ENCODE data around the gene P2RY4. TPM values are rescaled to one million over a fixed set of nuclear protein-coding genes. Genes with fewer than 3 reads are reported as not detected.
"Not testable (repeated sequence)": the region's sequence is repeated elsewhere in the genome, so short reads cannot be mapped to it uniquely, and the experiment has no call there.

P2RY4 gene
- total and polyA plus RNA-seq, 4 donors: 0.06 to 0.30 (median 0.16) TPM

GRCh38 chrX:70252491-70252890, 7.5 kb downstream of the P2RY4 start:
- no peak for DNase-seq (ENCODE audit: low read depth in 4 of 6, low spot score in 6 of 6)
- 45% methylated on average over 1 of the region's 2 CpGs for WGBS (ENCODE audit: insufficient coverage)
- Histone ChIP-seq H3K4me1 (ENCODE audit: control insufficient read depth, insufficient read depth, low read length) (no peaks in the 10 kb centered on the region), H3K27me3 (ENCODE audit: control insufficient read depth, insufficient read depth, low read length) (no peaks in the 10 kb centered on the region), H3K9me3 (ENCODE audit: control insufficient read depth, insufficient read depth, low read length) (no peaks in the 10 kb centered on the region), H3K4me3 (ENCODE audit: low read depth, low read length) (no peak overlapping the region), H3K27ac (ENCODE audit: low read depth, low read length) (no peak overlapping the region), H3K36me3 (ENCODE audit: control insufficient read depth, insufficient read depth, low read length) (no peaks in the 10 kb centered on the region)

GRCh38 chrX:70247252-70247651, 12.8 kb downstream of the P2RY4 start:
- Histone ChIP-seq H3K4me1 (ENCODE audit: control insufficient read depth, insufficient read depth, low read length) (no peaks in the 10 kb centered on the region), H3K9me3 (ENCODE audit: control insufficient read depth, insufficient read depth, low read length) (no peaks in the 10 kb centered on the region), H3K27me3 (ENCODE audit: control insufficient read depth, insufficient read depth, low read length) (no peaks in the 10 kb centered on the region), H3K27ac (ENCODE audit: low read depth, low read length) (no peak overlapping the region), H3K4me3 (ENCODE audit: low read depth, low read length) (no peak overlapping the region), H3K36me3 (ENCODE audit: control insufficient read depth, insufficient read depth, low read length) (no peaks in the 10 kb centered on the region)
- DNase-seq (ENCODE audit: low read depth in 4 of 6, low spot score in 6 of 6): no peak
- no CpG with 5 or more reads among the region's 2 CpGs for WGBS (ENCODE audit: insufficient coverage)

DNA sequence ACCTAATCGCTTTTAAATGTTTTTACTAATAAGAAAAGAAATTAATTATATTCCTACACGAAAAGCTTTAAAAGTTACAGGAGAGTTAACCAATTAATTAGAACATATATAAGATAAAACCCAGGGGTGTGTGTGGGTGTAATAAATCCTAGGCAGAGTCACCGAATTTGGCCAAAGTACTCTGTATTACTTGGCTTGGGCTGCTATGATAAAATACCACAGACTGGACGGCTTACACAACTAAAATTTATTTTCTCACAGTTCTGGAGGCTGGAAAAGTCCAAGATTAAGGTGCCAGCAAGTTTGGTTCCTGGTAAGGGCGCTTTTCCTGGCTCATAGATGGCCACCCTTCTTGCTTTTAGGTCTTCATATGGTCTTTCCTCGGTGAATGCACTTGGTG, 15.1 kb downstream of the P2RY4 start:
- H3K36me3 ChIP-seq (ENCODE audit: control insufficient read depth, insufficient read depth, low read length): no peaks in the 10 kb centered on the region
- DNase-seq (ENCODE audit: low read depth in 4 of 6, low spot score in 6 of 6): no peak
- no peaks in the 10 kb centered on the region for H3K27me3 ChIP-seq (ENCODE audit: control insufficient read depth, insufficient read depth, low read length)
- H3K9me3 ChIP-seq (ENCODE audit: control insufficient read depth, insufficient read depth, low read length): no peaks in the 10 kb centered on the region
- no CpG with 5 or more reads among the region's 6 CpGs for WGBS (ENCODE audit: insufficient coverage)
- no peak overlapping the region for H3K27ac ChIP-seq (ENCODE audit: low read depth, low read length)
- H3K4me1 ChIP-seq (ENCODE audit: control insufficient read depth, insufficient read depth, low read length): no peaks in the 10 kb centered on the region
- H3K4me3 ChIP-seq (ENCODE audit: low read depth, low read length): no peak overlapping the region

- H3K4me1 ChIP-seq (ENCODE audit: control insufficient read depth, insufficient read depth, low read length); H3K9me3 ChIP-seq (ENCODE audit: control insufficient read depth, insufficient read depth, low read length); H3K4me3 ChIP-seq (ENCODE audit: low read depth, low read length); H3K27me3 ChIP-seq (ENCODE audit: control insufficient read depth, insufficient read depth, low read length); H3K27ac ChIP-seq (ENCODE audit: low read depth, low read length); DNase-seq (ENCODE audit: low read depth in 4 of 6, low spot score in 6 of 6); H3K36me3 ChIP-seq (ENCODE audit: control insufficient read depth, insufficient read depth, low read length): not testable (repeated sequence)
- WGBS (ENCODE audit: insufficient coverage): 68% methylated on average over 2 of the region's 5 CpGs
Observed at GRCh38 chrX:70243601-70244000, 16.4 kb downstream of the P2RY4 start.

DNA sequence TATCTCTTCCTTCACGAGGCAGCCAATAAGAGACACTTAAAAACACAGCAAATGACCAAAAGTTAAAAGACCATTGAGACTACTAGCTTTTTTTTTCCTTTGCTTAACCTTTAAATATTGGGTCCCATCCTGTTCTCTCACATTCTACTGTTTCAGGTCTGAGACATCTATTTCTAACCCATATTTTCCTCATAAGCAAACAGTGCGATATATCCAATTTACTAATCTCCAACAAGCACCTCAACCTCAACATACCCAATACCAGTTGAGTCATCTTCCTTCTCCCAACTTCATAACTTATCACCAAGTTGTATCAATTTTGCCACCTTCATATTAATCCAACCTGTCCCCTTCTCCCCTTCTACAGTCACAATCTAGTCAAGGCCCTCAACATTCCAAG, 18.5 kb downstream of the P2RY4 start:
- no peaks in the 10 kb centered on the region for H3K36me3 ChIP-seq (ENCODE audit: control insufficient read depth, insufficient read depth, low read length)
- H3K4me1 ChIP-seq (ENCODE audit: control insufficient read depth, insufficient read depth, low read length): no peaks in the 10 kb centered on the region
- DNase-seq (ENCODE audit: low read depth in 4 of 6, low spot score in 6 of 6): no peak
- no peaks in the 10 kb centered on the region for H3K9me3 ChIP-seq (ENCODE audit: control insufficient read depth, insufficient read depth, low read length)
- 85% methylated on average over 2 of the region's 2 CpGs for whole genome bisulfite sequencing (ENCODE audit: insufficient coverage)
- H3K27me3 ChIP-seq (ENCODE audit: control insufficient read depth, insufficient read depth, low read length): no peaks in the 10 kb centered on the region
- H3K4me3 ChIP-seq (ENCODE audit: low read depth, low read length): no peak overlapping the region
- no peak overlapping the region for H3K27ac ChIP-seq (ENCODE audit: low read depth, low read length)

DNA sequence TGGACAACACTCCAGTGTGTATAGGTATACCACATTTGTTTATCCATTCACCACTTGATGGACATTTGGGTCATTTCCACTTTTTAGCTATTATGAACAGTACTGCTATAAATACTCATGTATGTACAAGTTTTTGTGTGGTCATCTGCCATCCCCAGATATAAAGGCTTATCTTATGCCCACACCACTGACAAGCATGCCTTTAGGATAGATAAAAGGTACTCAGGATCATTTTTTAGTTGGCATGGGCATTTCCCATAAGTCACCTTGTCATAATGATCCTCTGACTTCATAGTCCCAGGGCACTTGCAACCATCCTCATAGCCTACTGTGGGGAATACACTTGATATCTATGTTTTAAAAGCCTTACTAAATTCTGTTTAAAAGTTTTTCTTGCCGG, 19.3 kb downstream of the P2RY4 start:
- no peak for DNase-seq (ENCODE audit: low read depth in 4 of 6, low spot score in 6 of 6)
- Histone ChIP-seq H3K27ac (ENCODE audit: low read depth, low read length) (no peak overlapping the region), H3K4me1 (ENCODE audit: control insufficient read depth, insufficient read depth, low read length) (no peaks in the 10 kb centered on the region), H3K36me3 (ENCODE audit: control insufficient read depth, insufficient read depth, low read length) (no peaks in the 10 kb centered on the region), H3K4me3 (ENCODE audit: low read depth, low read length) (no peak overlapping the region), H3K27me3 (ENCODE audit: control insufficient read depth, insufficient read depth, low read length) (no peaks in the 10 kb centered on the region), H3K9me3 (ENCODE audit: control insufficient read depth, insufficient read depth, low read length) (no peaks in the 10 kb centered on the region)
- 83% methylated on average over 1 of the region's 1 CpG for WGBS (ENCODE audit: insufficient coverage)

- no peak within 1 kb of the TSS for H3K4me3 ChIP-seq (ENCODE audit: low read depth, low read length)
- 64% methylated on average over 1 of the region's 3 CpGs for WGBS (ENCODE audit: insufficient coverage)
- H3K4me1 ChIP-seq (ENCODE audit: control insufficient read depth, insufficient read depth, low read length): no peaks in the 10 kb centered on the region
- DNase-seq (ENCODE audit: low read depth in 4 of 6, low spot score in 6 of 6): no peak
- H3K27ac ChIP-seq (ENCODE audit: low read depth, low read length): no peak within 1 kb of the TSS
- H3K36me3 ChIP-seq (ENCODE audit: control insufficient read depth, insufficient read depth, low read length): no peaks in the 10 kb centered on the region
- H3K27me3 ChIP-seq (ENCODE audit: control insufficient read depth, insufficient read depth, low read length): no peaks in the 10 kb centered on the region
- no peaks in the 10 kb centered on the region for H3K9me3 ChIP-seq (ENCODE audit: control insufficient read depth, insufficient read depth, low read length)
Observed at GRCh38 chrX:70234355-70234754, 25.6 kb downstream of the P2RY4 start, which contains the start of gene AWAT1. AWAT1 (plus strand) TSS chrX:70234655; CDS start chrX:70234696, 41 bp downstream.

- no peaks in the 10 kb centered on the region for H3K36me3 ChIP-seq (ENCODE audit: control insufficient read depth, insufficient read depth, low read length)
- no peak for DNase-seq (ENCODE audit: low read depth in 4 of 6, low spot score in 6 of 6)
- H3K4me3 ChIP-seq (ENCODE audit: low read depth, low read length): no peak overlapping the region
- 67% methylated on average over 1 of the region's 4 CpGs for WGBS (ENCODE audit: insufficient coverage)
- H3K27me3 ChIP-seq (ENCODE audit: control insufficient read depth, insufficient read depth, low read length): no peaks in the 10 kb centered on the region
- H3K9me3 ChIP-seq (ENCODE audit: control insufficient read depth, insufficient read depth, low read length): no peaks in the 10 kb centered on the region
- H3K4me1 ChIP-seq (ENCODE audit: control insufficient read depth, insufficient read depth, low read length): no peaks in the 10 kb centered on the region
- H3K27ac ChIP-seq (ENCODE audit: low read depth, low read length): no peak overlapping the region
Observed at GRCh38 chrX:70231666-70232065, 28.3 kb downstream of the P2RY4 start.

DNA sequence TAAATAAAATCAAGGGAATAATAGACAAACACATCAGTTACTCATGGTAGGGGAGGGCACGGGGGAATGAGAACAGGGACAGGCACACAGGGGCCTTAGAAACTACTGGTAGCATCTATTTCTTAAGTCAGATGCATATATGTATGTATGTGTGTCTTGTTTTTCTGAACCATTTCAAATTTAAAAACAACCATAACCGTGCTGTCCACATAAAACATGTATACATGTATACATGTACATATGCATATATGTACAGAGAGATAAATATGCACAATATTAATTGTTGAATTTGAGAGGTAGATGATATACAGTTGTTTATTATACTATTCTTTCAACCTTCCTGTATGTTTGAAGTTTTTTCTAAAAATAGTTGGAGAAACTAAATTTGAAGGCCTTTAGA, 33.3 kb downstream of the P2RY4 start:
- WGBS (ENCODE audit: insufficient coverage): no CpG with 5 or more reads among the region's 2 CpGs
- no peaks in the 10 kb centered on the region for H3K27me3 ChIP-seq (ENCODE audit: control insufficient read depth, insufficient read depth, low read length)
- no peak overlapping the region for H3K4me3 ChIP-seq (ENCODE audit: low read depth, low read length)
- H3K4me1 ChIP-seq (ENCODE audit: control insufficient read depth, insufficient read depth, low read length): no peaks in the 10 kb centered on the region
- no peak for DNase-seq (ENCODE audit: low read depth in 4 of 6, low spot score in 6 of 6)
- H3K27ac ChIP-seq (ENCODE audit: low read depth, low read length): no peak overlapping the region
- no peaks in the 10 kb centered on the region for H3K36me3 ChIP-seq (ENCODE audit: control insufficient read depth, insufficient read depth, low read length)
- no peaks in the 10 kb centered on the region for H3K9me3 ChIP-seq (ENCODE audit: control insufficient read depth, insufficient read depth, low read length)

DNA sequence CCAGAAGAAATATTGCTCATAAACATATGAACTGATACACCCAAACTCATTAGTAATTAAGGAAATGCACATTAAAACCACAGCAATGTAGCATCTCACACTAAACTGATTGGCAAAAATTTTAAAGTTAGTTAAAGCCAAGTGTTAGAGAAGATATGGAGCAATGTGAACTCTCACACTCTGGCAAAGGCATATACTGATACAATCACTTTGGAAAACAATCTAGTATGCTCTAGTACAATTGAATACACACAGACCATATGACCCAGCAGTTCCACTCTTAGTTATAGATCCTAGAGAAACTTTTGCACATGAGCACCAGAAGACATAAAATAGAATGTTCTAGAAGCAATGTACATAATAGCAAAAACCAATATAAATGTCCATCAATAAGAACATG, 34.0 kb downstream of the P2RY4 start:
- Histone ChIP-seq H3K27ac (ENCODE audit: low read depth, low read length) (no peak overlapping the region), H3K27me3 (ENCODE audit: control insufficient read depth, insufficient read depth, low read length) (no peaks in the 10 kb centered on the region), H3K36me3 (ENCODE audit: control insufficient read depth, insufficient read depth, low read length) (no peaks in the 10 kb centered on the region), H3K4me1 (ENCODE audit: control insufficient read depth, insufficient read depth, low read length) (no peaks in the 10 kb centered on the region), H3K4me3 (ENCODE audit: low read depth, low read length) (no peak overlapping the region), H3K9me3 (ENCODE audit: control insufficient read depth, insufficient read depth, low read length) (no peaks in the 10 kb centered on the region)
- DNase-seq (ENCODE audit: low read depth in 4 of 6, low spot score in 6 of 6): no peak

All from spinal cord (tissue), 10 donors.